Right lobe of liver (tissue), 6 donors: ENCODE measurements around the gene KRT7. TPM values are rescaled to one million over a fixed set of nuclear protein-coding genes. Genes with fewer than 3 reads are reported as not detected.

Source experiments
- ATAC-seq, 4 donors: fragments of 200-7000 bp; cut with Tn5 transposase; one replicate each; pipeline ENCODE4 v1.9.1; 2020; ENCODE audit warnings: mild to moderate bottlenecking in 4 of 4, moderate library complexity in 4 of 4
- DNase-seq, 3 donors: peaks; one replicate each; pipeline ENCODE4 v3.0.0-alpha.2; 2020
- H3K27ac ChIP-seq, 3 donors: fragments of 200-600 bp; one replicate each; pipeline ENCODE4 v1.8.0; 2022
- H3K27me3 ChIP-seq, 2 donors: fragments of 200-600 bp; one replicate each; pipeline ENCODE4 v1.8.0; 2022
- H3K36me3 ChIP-seq, 4 donors: fragments of 200-600 bp; sonication (generic) in 1 of 4; one replicate each; pipeline versions ENCODE4 v1.5.1 to v1.8.0; 2017 to 2022; ENCODE audit warnings: control low read depth in 1 of 4
- H3K4me1 ChIP-seq, 4 donors: fragments of 200-600 bp; sonication (generic) in 1 of 4; one replicate each; pipeline versions ENCODE4 v1.5.1 to v1.8.0; 2017 to 2022; ENCODE audit warnings: control low read depth in 1 of 4
- H3K4me3 ChIP-seq, 3 donors: fragments of 200-600 bp; one replicate each; pipeline ENCODE4 v1.8.0; 2022
- H3K9me3 ChIP-seq, 4 donors: fragments of 200-600 bp; sonication (generic) in 1 of 4; one replicate each; pipeline versions ENCODE4 v1.5.1 to v1.8.0; 2017 to 2022; ENCODE audit warnings: control low read depth in 1 of 4
- POLR2A ChIP-seq: fragments of 450-650 bp; IDR thresholded peaks from one replicate; pipeline ENCODE4 v1.6.1; 2017; ENCODE audit warnings: antibody characterized with exemption, mild to moderate bottlenecking
- WGBS: methylation state at CpG from one replicate; pipeline ENCODE4 v1.1.6; 2018; ENCODE audit warnings: low coverage, low lambda C conversion rate; ENCODE audit not compliant: insufficient coverage; ENCODE audit errors: missing lambda C conversion rate; 5-methylcytosine and 5-hydroxymethylcytosine counted together
- intact Hi-C, 2 donors: fragments of 100-400 bp; cut with DNase I; formaldehyde crosslinking; loops; one replicate each; pipeline versions ENCODE4 v1.11.2 to v1.14.1; 2022
- total RNA-seq, 6 experiments: library from RNA; depleted of rRNA in 2 of 6; stranded (reverse); fragments of >200 nt in 2 of 6; fragmentation: NEBNext Ultra II Directional in 3 of 6; extraction: Animal tissue kit (Norgen Biotek cat#: 25700) in 3 of 6; gene quantifications; one replicate each; pipeline versions ENCODE4 v1.1.0 to v1.2.4, GENCODE V29; 2016 to 2023
- TF ChIP-seq, protein P1 (sequence below), 4 donors: fragments of 200-600 bp in 3 of 4; fragments of 450-650 bp in 1 of 4; IDR thresholded peaks; one replicate each; pipeline versions ENCODE4 v1.5.1 to v1.8.0; 2016 to 2022; ENCODE audit warnings: antibody characterized with exemption in 4 of 4, mild to moderate bottlenecking in 2 of 4
- donor health status: DM: no; HTN: yes; CAD: no.
- donor health status: DM: no; HTN: no; CAD: no.
- donor health status: DM: no; HTN: no; CAD: no.
- donor health status: DM: no; HTN: yes; CAD: no.
- donor health status: DM: no; HTN: yes; CAD: no.

The KRT7 gene
- total RNA-seq, 6 experiments from 2014 or later = 3.4 to 19.2 (median 10.7) TPM

DNA sequence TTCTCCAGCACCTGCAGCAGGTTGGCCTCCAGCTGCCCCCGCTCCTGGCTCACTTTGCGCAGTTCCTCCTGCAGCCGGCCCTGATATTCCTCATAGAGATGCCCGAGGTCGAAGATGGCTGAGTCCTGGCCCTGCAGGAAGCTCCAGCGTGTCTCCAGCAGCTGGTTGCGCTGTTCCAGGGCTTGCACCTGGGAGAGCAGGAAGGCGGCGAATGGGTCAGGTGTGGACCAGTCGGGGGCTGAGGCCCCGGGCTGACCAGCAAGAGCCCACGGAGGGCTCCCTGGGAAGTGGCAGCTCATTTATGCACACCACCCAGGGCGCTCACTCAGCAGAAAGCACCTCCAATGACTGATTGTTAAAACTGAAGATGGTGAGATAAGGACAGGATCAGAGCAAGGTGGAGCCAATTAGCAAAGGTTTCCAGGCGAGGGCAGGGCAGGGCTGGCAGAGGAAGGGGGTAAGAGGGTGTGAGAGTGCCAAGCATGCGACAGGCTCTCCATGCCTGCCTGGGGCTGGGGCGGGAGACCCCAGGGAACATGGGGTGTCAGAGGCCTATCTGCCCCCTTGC lies 47.6 kb upstream of the KRT7 start:
- DNase-seq = no peak
- H3K27ac ChIP-seq = no peak overlapping the region

DNA sequence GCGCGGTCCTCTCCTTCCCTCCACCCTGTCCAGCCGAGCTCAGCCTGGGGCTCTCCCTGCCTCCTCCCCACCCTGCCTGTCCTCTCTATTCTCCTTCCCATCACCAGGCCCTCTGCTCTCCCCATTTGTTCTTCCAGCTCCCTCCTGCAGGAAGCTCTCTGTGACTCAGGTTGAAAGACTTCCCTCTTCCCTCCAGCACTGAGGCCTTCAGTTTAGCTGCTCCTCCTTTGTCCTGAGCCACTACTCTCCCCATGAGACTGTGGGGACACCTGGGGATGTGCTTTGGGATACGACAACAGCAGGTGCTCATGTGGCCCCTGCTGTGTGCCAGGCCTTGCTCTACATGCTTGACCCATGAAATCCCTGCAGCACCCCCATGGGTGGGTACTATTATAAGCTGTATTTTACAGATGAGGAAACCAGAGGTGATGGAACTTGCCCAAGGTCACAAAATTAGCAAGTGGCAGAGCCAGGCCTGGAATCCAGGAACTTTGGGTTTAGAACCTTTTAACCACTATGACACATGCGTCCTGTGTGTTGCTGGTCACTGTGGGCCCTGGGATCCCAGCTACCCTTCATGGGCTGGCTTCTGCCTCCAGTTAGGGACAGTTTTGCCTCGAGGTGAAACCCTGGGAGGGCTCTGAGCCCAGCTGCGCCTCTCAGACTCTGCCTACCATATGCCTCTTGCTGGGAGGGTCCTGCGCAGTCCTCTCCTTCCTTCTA lies 46.8 kb upstream of the KRT7 start:
- no peak for ATAC-seq
- no peaks in the 10 kb centered on the region for H3K27me3 ChIP-seq
- TF ChIP-seq POLR2A = no peak
- TF ChIP-seq, protein P1, sequence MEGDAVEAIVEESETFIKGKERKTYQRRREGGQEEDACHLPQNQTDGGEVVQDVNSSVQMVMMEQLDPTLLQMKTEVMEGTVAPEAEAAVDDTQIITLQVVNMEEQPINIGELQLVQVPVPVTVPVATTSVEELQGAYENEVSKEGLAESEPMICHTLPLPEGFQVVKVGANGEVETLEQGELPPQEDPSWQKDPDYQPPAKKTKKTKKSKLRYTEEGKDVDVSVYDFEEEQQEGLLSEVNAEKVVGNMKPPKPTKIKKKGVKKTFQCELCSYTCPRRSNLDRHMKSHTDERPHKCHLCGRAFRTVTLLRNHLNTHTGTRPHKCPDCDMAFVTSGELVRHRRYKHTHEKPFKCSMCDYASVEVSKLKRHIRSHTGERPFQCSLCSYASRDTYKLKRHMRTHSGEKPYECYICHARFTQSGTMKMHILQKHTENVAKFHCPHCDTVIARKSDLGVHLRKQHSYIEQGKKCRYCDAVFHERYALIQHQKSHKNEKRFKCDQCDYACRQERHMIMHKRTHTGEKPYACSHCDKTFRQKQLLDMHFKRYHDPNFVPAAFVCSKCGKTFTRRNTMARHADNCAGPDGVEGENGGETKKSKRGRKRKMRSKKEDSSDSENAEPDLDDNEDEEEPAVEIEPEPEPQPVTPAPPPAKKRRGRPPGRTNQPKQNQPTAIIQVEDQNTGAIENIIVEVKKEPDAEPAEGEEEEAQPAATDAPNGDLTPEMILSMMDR (IDR thresholded peaks at IDR 0.05) = no peak
- 73% methylated on average over 6 of the region's 8 CpGs for WGBS
- no peaks in the 10 kb centered on the region for H3K36me3 ChIP-seq
- H3K27ac ChIP-seq = no peak overlapping the region
- DNase-seq = no peak
- no peaks in the 10 kb centered on the region for H3K9me3 ChIP-seq
- no peaks in the 10 kb centered on the region for H3K4me1 ChIP-seq
- no peak overlapping the region for H3K4me3 ChIP-seq
- intact Hi-C loops = no loop called here

More for the DNA sequence above, 47.6 kb upstream of the KRT7 start:
- H3K9me3 ChIP-seq = no peaks in the 10 kb centered on the region
- no peak for TF ChIP-seq POLR2A
- TF ChIP-seq, protein P1 (IDR thresholded peaks at IDR 0.05) = no peak
- WGBS = 72% methylated on average over 4 of the region's 16 CpGs
- H3K36me3 ChIP-seq = no peaks in the 10 kb centered on the region
- no peaks in the 10 kb centered on the region for H3K27me3 ChIP-seq
- no peaks in the 10 kb centered on the region for H3K4me1 ChIP-seq
- no peak overlapping the region for H3K4me3 ChIP-seq
- intact Hi-C loops = no loop called here
- ATAC-seq = no peak

DNA sequence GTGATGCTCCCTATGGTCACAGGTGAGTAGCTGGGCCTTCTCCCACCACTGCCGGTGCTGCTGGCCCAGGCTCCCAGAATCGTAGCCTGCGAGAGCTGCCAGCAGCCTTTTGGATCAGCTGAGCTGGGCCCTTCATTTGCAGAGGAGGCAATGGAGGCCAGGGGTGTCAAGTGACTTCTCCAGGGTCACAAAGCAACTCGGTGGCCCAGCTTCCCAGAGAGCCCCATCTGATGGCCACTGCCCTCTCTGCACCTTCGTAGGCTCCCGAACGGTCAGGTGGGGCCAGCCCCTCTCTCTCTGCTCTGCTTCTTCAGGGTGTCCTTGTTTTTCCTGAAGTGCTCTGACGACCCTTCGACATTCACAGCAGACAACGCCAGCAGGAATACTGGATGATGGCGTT lies 45.8 kb upstream of the KRT7 start:
- Histone ChIP-seq H3K9me3 (no peaks in the 10 kb centered on the region), H3K4me3 (no peak overlapping the region), H3K27ac (no peak overlapping the region), H3K27me3 (no peaks in the 10 kb centered on the region), H3K4me1 (no peaks in the 10 kb centered on the region), H3K36me3 (no peaks in the 10 kb centered on the region)
- ATAC-seq = no peak
- intact Hi-C loops = no loop called here
- no peak for DNase-seq
- no peak for TF ChIP-seq POLR2A
- TF ChIP-seq, protein P1 (IDR thresholded peaks at IDR 0.05) = no peak
- 83% methylated on average over 4 of the region's 11 CpGs for WGBS

DNA sequence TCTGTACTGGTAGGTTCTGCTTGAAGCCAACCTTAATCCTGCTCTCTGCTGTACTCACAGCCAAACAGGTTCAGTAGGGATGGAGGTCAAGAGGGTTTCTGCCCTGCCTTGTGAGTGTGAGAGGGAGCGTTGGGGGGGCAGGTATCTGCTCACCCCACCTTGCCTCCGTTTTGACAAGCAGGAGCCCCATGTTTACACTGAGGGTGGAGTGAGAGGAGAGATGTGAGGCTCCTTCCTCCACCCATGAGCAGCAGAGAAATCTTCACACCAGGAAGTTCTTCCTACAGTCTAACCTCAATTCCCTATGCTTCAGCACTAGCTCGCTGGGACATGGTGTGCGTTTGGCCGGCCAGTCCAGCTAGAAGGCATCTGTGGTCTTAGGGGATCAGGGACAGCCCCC lies 45.4 kb upstream of the KRT7 start:
- TF ChIP-seq POLR2A = no peak
- TF ChIP-seq, protein P1 (IDR thresholded peaks at IDR 0.05) = no peak
- no peaks in the 10 kb centered on the region for H3K9me3 ChIP-seq
- H3K4me3 ChIP-seq = no peak overlapping the region
- DNase-seq = no peak
- no peaks in the 10 kb centered on the region for H3K36me3 ChIP-seq
- ATAC-seq = no peak
- no peak overlapping the region for H3K27ac ChIP-seq
- intact Hi-C loops = no loop called here
- H3K4me1 ChIP-seq = no peaks in the 10 kb centered on the region
- WGBS = no CpG with 5 or more reads among the region's 5 CpGs
- H3K27me3 ChIP-seq = no peaks in the 10 kb centered on the region
